GM18519 (cell line): Measurements from ENCODE around the gene CLMP.

ENCODE experiments used
- ATAC-seq: cut with Tn5 transposase; IDR thresholded peaks from one replicate; pipeline ENCODE4 v1.9.1; 2021; ENCODE audit warnings: mild to moderate bottlenecking, moderate library complexity; ENCODE audit not compliant: unreplicated experiment, low FRiP score

The CLMP gene

DNA sequence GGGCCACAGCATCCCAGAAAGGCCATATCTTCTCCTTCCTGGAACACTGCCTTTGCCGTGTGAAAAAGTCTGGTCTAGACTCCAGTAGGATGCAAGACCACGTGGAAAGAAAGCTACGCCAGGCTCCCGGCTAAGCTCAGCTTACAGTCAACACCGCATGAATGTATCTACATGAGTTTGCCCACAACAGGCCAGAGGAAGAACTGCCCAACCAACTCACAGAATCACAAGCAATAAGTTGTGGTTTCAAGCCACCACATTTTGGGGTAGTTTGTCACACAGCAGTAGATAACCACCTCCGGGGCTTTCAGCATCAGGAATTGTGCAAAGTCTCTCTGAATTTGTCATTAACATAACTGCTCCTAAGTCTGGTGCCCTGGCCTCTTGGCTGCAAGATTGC, 160.5 kb downstream of the CLMP start:
- no peak for ATAC-seq

DNA sequence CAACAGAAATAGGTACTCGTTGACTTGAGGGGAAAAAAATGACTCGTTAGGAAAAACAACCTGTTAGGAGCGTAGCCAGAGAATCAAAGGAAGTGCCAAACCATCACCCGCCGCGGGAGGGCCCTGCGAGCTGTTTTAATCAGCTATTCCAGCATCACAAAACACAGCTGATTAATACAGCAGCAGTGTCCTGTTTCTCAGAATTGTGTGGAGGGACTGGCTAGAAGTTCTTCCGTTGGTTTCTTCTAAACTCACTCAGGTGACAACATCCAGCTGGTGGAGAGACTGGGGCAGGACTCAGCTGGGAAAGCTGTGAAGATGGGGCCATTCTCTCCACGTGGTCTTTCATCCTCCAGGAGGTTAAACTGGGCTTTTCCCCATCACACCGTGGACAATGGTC, 161.2 kb downstream of the CLMP start:
- no peak for ATAC-seq

GRCh38 chr11:123030517-123030916, 164.5 kb downstream of the CLMP start:
- ATAC-seq, result no peak

GRCh38 chr11:123020968-123021367, 174.1 kb downstream of the CLMP start:
- ATAC-seq, result peak; percentile 59
